Endothelial cell of umbilical vein (primary cell): ENCODE measurements around the gene NCOA5. TPM values are rescaled to one million over a fixed set of nuclear protein-coding genes. Genes with fewer than 3 reads are reported as not detected.
"Not testable (repeated sequence)": the region's sequence is repeated elsewhere in the genome, so short reads cannot be mapped to it uniquely, and the experiment has no call there.

Source experiments
- BruUV-seq: library from RNA; stranded (reverse); fragments of 400-500 nt; replicated peaks from 2 replicates; lab custom pipeline; 2021; lab: Mats Ljungman, UMichigan
- CTCF ChIA-PET: fragments of 300-600, 350-600 bp; sonication (Branson Sonifier 250); formaldehyde crosslinking; loops from one replicate; lab custom pipeline; 2021; ENCODE audit warnings: antibody characterized with exemption, inconsistent platforms; lab: Charles Lee
- POLR2A ChIA-PET: fragments of 300-600, 350-600 bp; sonication (Branson Sonifier 250); formaldehyde crosslinking; loops from one replicate; lab custom pipeline; 2021; ENCODE audit warnings: antibody characterized with exemption, inconsistent platforms; lab: Charles Lee
- DNase-seq: peaks from one replicate; pipeline ENCODE4 v3.0.0-alpha.2; 2011; ENCODE audit warnings: low read depth, low spot score
- FAIRE-seq: peaks from 2 replicates; lab custom pipeline; 2011; peaks lifted over from hg19 to GRCh38; lab: Jason Lieb, UNC
- H2AFZ ChIP-seq: 2 replicates; pipeline ENCODE4 v1.6.0; 2012; ENCODE audit warnings: low read depth, low read length, control low read depth, inconsistent platforms
- H3K27ac ChIP-seq: 2 replicates; pipeline ENCODE4 v1.5.1; 2011; ENCODE audit warnings: low read depth, mild to moderate bottlenecking, control low read depth, low read length, moderate library complexity; ENCODE audit not compliant: insufficient read depth
- H3K27me3 ChIP-seq, 2 experiments: 2 replicates each; pipeline versions ENCODE4 v1.6.0 to v1.6.1; 2011; ENCODE audit warnings: low read length in 2 of 2, mixed read lengths in 1 of 2; ENCODE audit not compliant: control insufficient read depth in 2 of 2, insufficient read depth in 2 of 2
- H3K36me3 ChIP-seq, 2 experiments: 2 replicates in 1 of 2; 3 replicates in 1 of 2; pipeline ENCODE4 v1.5.1; 2011; ENCODE audit warnings: low read length in 2 of 2, mild to moderate bottlenecking in 1 of 2, moderate library complexity in 1 of 2; ENCODE audit not compliant: control insufficient read depth in 2 of 2, insufficient read depth in 2 of 2; ENCODE audit errors: extremely low read depth in 1 of 2
- H3K4me1 ChIP-seq: 3 replicates; pipeline ENCODE4 v1.5.1; 2011; ENCODE audit warnings: mild to moderate bottlenecking, low read length; ENCODE audit not compliant: control insufficient read depth, insufficient read depth; ENCODE audit errors: extremely low read depth
- H3K4me2 ChIP-seq: 2 replicates; pipeline ENCODE4 v1.6.1; 2011; ENCODE audit warnings: low read length, control low read depth, mixed read lengths; ENCODE audit not compliant: insufficient read depth
- H3K4me3 ChIP-seq, 3 experiments: fragments of 200-600 bp in 1 of 3; sonication (generic), shearing (Covaris generic) in 1 of 3; replicated peaks in 1 of 3; 2 replicates each; pipeline ENCODE4 v1.5.1; 2011 to 2016; ENCODE audit warnings: control low read depth in 3 of 3, low read length in 3 of 3, mild to moderate bottlenecking in 2 of 3, inconsistent platforms in 1 of 3, low read depth in 1 of 3, moderate library complexity in 1 of 3; ENCODE audit not compliant: insufficient read depth in 1 of 3
- H3K79me2 ChIP-seq: 2 replicates; pipeline ENCODE4 v1.6.0; 2012; ENCODE audit warnings: low read length, inconsistent platforms; ENCODE audit not compliant: control insufficient read depth, insufficient read depth
- H3K9ac ChIP-seq: replicated peaks from 2 replicates; pipeline ENCODE3; 2011; ENCODE audit warnings: low read length, control low read depth; ENCODE audit not compliant: insufficient read depth; ENCODE audit errors: extremely low read depth
- H3K9me1 ChIP-seq: replicated peaks from 3 replicates; pipeline ENCODE4 v1.6.0; 2011; ENCODE audit warnings: mild to moderate bottlenecking, low read length; ENCODE audit not compliant: control insufficient read depth, insufficient read depth; ENCODE audit errors: extremely low read depth
- H3K9me3 ChIP-seq: replicated peaks from 2 replicates; pipeline ENCODE4 v1.5.1; 2012; ENCODE audit warnings: low read length, inconsistent platforms; ENCODE audit not compliant: control insufficient read depth, insufficient read depth
- H4K20me1 ChIP-seq: replicated peaks from 2 replicates; pipeline ENCODE3; 2011; ENCODE audit warnings: mild to moderate bottlenecking, low read length; ENCODE audit not compliant: control insufficient read depth, insufficient read depth; ENCODE audit errors: extremely low read depth
- EZH2 ChIP-seq: IDR thresholded peaks from 2 replicates; pipeline ENCODE4 v1.6.1; 2012; ENCODE audit warnings: borderline replicate concordance, low read depth, mild to moderate bottlenecking, moderate library complexity, low read length, inconsistent platforms; ENCODE audit not compliant: severe bottlenecking
- FOS ChIP-seq: IDR thresholded peaks from 2 replicates; pipeline ENCODE4 v1.6.1; 2011; ENCODE audit warnings: mild to moderate bottlenecking, low read length, moderate library complexity, borderline replicate concordance; ENCODE audit not compliant: insufficient read depth
- GATA2 ChIP-seq: IDR thresholded peaks from 2 replicates; pipeline ENCODE4 v1.7.0; 2011; ENCODE audit warnings: low read depth, mild to moderate bottlenecking, moderate library complexity, mixed read lengths, low read length; ENCODE audit not compliant: insufficient read length, insufficient read depth
- JUN ChIP-seq: IDR thresholded peaks from 2 replicates; pipeline ENCODE4 v1.6.1; 2011; ENCODE audit warnings: borderline replicate concordance, low read depth; ENCODE audit not compliant: insufficient read length, insufficient read depth
- MAX ChIP-seq: IDR thresholded peaks from 2 replicates; pipeline ENCODE4 v1.6.1; 2011; ENCODE audit not compliant: insufficient read depth, insufficient read length
- MYC ChIP-seq: IDR thresholded peaks from one replicate; pipeline ENCODE4 v1.6.1; 2011; ENCODE audit warnings: mild to moderate bottlenecking, low read depth, low read length
- POLR2A ChIP-seq: IDR thresholded peaks from 2 replicates; pipeline ENCODE4 v1.6.1; 2012; ENCODE audit warnings: low read depth, mild to moderate bottlenecking, control low read depth, low read length
- POLR2AphosphoS5 ChIP-seq: IDR thresholded peaks from 2 replicates; pipeline ENCODE4 v1.6.1; 2012; ENCODE audit warnings: low read depth, mild to moderate bottlenecking, control low read depth, low read length, moderate library complexity; ENCODE audit not compliant: insufficient read depth
- dilution Hi-C: fragments of 300-500 bp; cut with MboI; formaldehyde crosslinking; loops from one replicate; pipeline ENCODE4 v1.15.0; 2019; ENCODE audit warnings: low sequenced_read_pairs; ENCODE audit not compliant: extremely low pct_ligation_motif_present
- intact Hi-C: fragments of 100-400 bp; cut with micrococcal nuclease; formaldehyde crosslinking; loops from one replicate; pipeline ENCODE4 v1.10.0; 2022
- polyA plus RNA-seq, 4 experiments: library from polyadenylated mRNA; depleted of rRNA in 3 of 4; stranded (reverse) in 3 of 4; unstranded in 1 of 4; fragments of >200 nt; gene quantifications; 2 replicates each; pipeline versions ENCODE4 v1.2.1 to v1.2.3, GENCODE V29; 2011 to 2012; ENCODE audit warnings: missing spikeins in 1 of 4
- total RNA-seq: library from RNA; stranded (reverse); gene quantifications from 2 replicates; pipeline ENCODE4 v1.2.3, GENCODE V29; 2021
- TF ChIP-seq, protein P1 (sequence below), 2 donors: IDR thresholded peaks; 1 replicate in 1 of 2; 2 replicates in 1 of 2; pipeline ENCODE4 v1.5.1; 2011; ENCODE audit warnings: low read length in 2 of 2, mild to moderate bottlenecking in 2 of 2, moderate library complexity in 2 of 2, control low read depth in 1 of 2, inconsistent platforms in 1 of 2, low read depth in 1 of 2; ENCODE audit not compliant: insufficient read depth in 1 of 2; ENCODE audit errors: extremely low read depth in 1 of 2

The NCOA5 gene
- total and polyA plus RNA-seq, 2 donors (not counting 3 experiments of a cell fraction or from before 2014, with no cell fraction given) = 32.0 to 39.5 TPM

- H4K20me1 ChIP-seq = no peaks in the 10 kb centered on the region
- intact Hi-C loops = no loop called here
- BruUV-seq = no TSS peak
Observed at GRCh38 chr20:46093531-46093930, 3.8 kb upstream of the NCOA5 start.

GRCh38 chr20:46091622-46092535 lies 2.1 kb upstream of the NCOA5 start:
- Histone ChIP-seq H3K4me1 (peaks cover 19% of the 10 kb centered on the region), H3K79me2 (peaks cover 24% of the 10 kb centered on the region)
- H3K4me3 ChIP-seq, H2AFZ ChIP-seq, dilution Hi-C loops, H3K9me3 ChIP-seq, H3K27ac ChIP-seq, BruUV-seq, H3K27me3 ChIP-seq, H4K20me1 ChIP-seq, H3K9me1 ChIP-seq, H3K9ac ChIP-seq, POLR2A ChIA-PET, CTCF ChIA-PET, H3K36me3 ChIP-seq, FAIRE-seq, DNase-seq, H3K4me2 ChIP-seq: not testable (repeated sequence)
- intact Hi-C loops = loop anchor here (2.0 kb wide), 1 partner anchor 27 kb away; the partner anchor contains the start of gene CD40

More at GRCh38 chr20:46093531-46093930, 3.8 kb upstream of the NCOA5 start:
- no peaks in the 10 kb centered on the region for H3K36me3 ChIP-seq
- H3K27ac ChIP-seq = no peak overlapping the region
- H3K9me1 ChIP-seq = no peaks in the 10 kb centered on the region
- peaks cover 7 to 13% of the 10 kb centered on the region in 2 experiments for H3K27me3 ChIP-seq
- POLR2A ChIA-PET = no interaction called here
- H3K4me1 ChIP-seq = peaks cover 9% of the 10 kb centered on the region
- no peak for DNase-seq
- H3K79me2 ChIP-seq = peaks cover 8% of the 10 kb centered on the region
- no peak overlapping the region for H3K4me3 ChIP-seq
- no peak overlapping the region for H2AFZ ChIP-seq
- TF ChIP-seq FOS = no peak
- TF ChIP-seq EZH2 = no peak
- no peak for TF ChIP-seq POLR2A
- TF ChIP-seq, protein P1, sequence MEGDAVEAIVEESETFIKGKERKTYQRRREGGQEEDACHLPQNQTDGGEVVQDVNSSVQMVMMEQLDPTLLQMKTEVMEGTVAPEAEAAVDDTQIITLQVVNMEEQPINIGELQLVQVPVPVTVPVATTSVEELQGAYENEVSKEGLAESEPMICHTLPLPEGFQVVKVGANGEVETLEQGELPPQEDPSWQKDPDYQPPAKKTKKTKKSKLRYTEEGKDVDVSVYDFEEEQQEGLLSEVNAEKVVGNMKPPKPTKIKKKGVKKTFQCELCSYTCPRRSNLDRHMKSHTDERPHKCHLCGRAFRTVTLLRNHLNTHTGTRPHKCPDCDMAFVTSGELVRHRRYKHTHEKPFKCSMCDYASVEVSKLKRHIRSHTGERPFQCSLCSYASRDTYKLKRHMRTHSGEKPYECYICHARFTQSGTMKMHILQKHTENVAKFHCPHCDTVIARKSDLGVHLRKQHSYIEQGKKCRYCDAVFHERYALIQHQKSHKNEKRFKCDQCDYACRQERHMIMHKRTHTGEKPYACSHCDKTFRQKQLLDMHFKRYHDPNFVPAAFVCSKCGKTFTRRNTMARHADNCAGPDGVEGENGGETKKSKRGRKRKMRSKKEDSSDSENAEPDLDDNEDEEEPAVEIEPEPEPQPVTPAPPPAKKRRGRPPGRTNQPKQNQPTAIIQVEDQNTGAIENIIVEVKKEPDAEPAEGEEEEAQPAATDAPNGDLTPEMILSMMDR (IDR thresholded peaks at IDR 0.05; ENCODE audit: extremely low read depth in 1 of 2, insufficient read depth in 1 of 2, low read depth in 1 of 2, low read length in 2 of 2) = no peak
- TF ChIP-seq POLR2AphosphoS5 = no peak
- TF ChIP-seq MYC = no peak
- no peak for TF ChIP-seq MAX
- TF ChIP-seq JUN = no peak
- TF ChIP-seq GATA2 = no peak
- CTCF ChIA-PET = no interaction called here
- H3K9ac ChIP-seq = no peak overlapping the region
- no peaks in the 10 kb centered on the region for H3K9me3 ChIP-seq
- FAIRE-seq = no peak
- dilution Hi-C loops = no loop called here
- H3K4me2 ChIP-seq = no peak overlapping the region
